Vagina (tissue), 2 donors: ENCODE measurements around the gene SLC6A8. TPM values are rescaled to one million over a fixed set of nuclear protein-coding genes. Genes with fewer than 3 reads are reported as not detected.
A peak's percentile ranks its signal among the peaks of the same experiment; 100 is the strongest.

Experiments
- DNase-seq, 2 donors: peaks; one replicate each; pipeline ENCODE4 v3.0.0-alpha.2; 2017; ENCODE audit errors: extremely low spot score in 2 of 2
- H3K27ac ChIP-seq: fragments of 200-600 bp; sonication (generic); one replicate; pipeline ENCODE4 v1.5.1; 2019
- H3K27me3 ChIP-seq: fragments of 200-600 bp; sonication (generic); one replicate; pipeline ENCODE4 v1.5.1; 2019
- H3K36me3 ChIP-seq, 2 donors: fragments of 200-600 bp; sonication (generic); one replicate each; pipeline ENCODE4 v1.5.1; 2017 to 2019
- H3K4me1 ChIP-seq: fragments of 200-600 bp; sonication (generic); one replicate; pipeline ENCODE4 v1.5.1; 2019
- H3K4me3 ChIP-seq, 2 donors: fragments of 200-600 bp; sonication (generic); 1 replicate in 1 of 2; 2 replicates in 1 of 2; pipeline ENCODE4 v1.5.1; 2016 to 2019
- H3K9me3 ChIP-seq: fragments of 200-600 bp; sonication (generic); one replicate; pipeline ENCODE4 v1.5.1; 2019
- CTCF ChIP-seq, 3 experiments: fragments of 450-650 bp in 2 of 3; fragments of 200-600 bp in 1 of 3; sonication (generic) in 1 of 3; IDR thresholded peaks; one replicate each; pipeline ENCODE4 v1.5.1; 2017 to 2019; ENCODE audit warnings: antibody characterized with exemption in 3 of 3, mild to moderate bottlenecking in 2 of 3, moderate library complexity in 2 of 3
- POLR2A ChIP-seq, 2 donors: fragments of 450-650 bp; IDR thresholded peaks; one replicate each; pipeline ENCODE4 v1.6.1; 2017; ENCODE audit warnings: antibody characterized with exemption in 2 of 2, mild to moderate bottlenecking in 2 of 2, moderate library complexity in 2 of 2
- POLR2AphosphoS5 ChIP-seq, 2 donors: sonication (generic); formaldehyde crosslinking; IDR thresholded peaks; one replicate each; pipeline ENCODE4 v1.9.0; 2017; ENCODE audit warnings: antibody characterized with exemption in 2 of 2, mild to moderate bottlenecking in 2 of 2, low read depth in 1 of 2; ENCODE audit not compliant: insufficient read depth in 1 of 2
- intact Hi-C: fragments of 100-400 bp; cut with DNase I; formaldehyde crosslinking; loops from one replicate; pipeline ENCODE4 v1.15.1; 2023
- total RNA-seq: library from RNA; depleted of rRNA; stranded (reverse); fragments of >200 nt; gene quantifications from one replicate; pipeline ENCODE4 v1.2.3, GENCODE V29; 2016

Gene SLC6A8
- total RNA-seq, 1 donor from 2014 or later: 29.2 TPM

GRCh38 chrX:153640045-153640686 lies 47.6 kb upstream of the SLC6A8 start:
- Histone ChIP-seq H3K36me3 (no peaks in the 10 kb centered on the region), H3K27me3 (peaks cover 3% of the 10 kb centered on the region), H3K9me3 (no peaks in the 10 kb centered on the region), H3K4me1 (peaks cover 7% of the 10 kb centered on the region), H3K4me3 (no peak overlapping the region), H3K27ac (no peak overlapping the region)
- no peak for DNase-seq
- TF ChIP-seq POLR2A (IDR thresholded peaks at IDR 0.05) (no peak), CTCF (IDR thresholded peaks at IDR 0.05) (no peak), POLR2AphosphoS5 (IDR thresholded peaks at IDR 0.05; ENCODE audit: insufficient read depth in 1 of 2, low read depth in 1 of 2) (no peak)
- intact Hi-C loops: no loop called here

- no peak overlapping the region for H3K27ac ChIP-seq
- intact Hi-C loops: no loop called here
- H3K27me3 ChIP-seq: peaks cover 4% of the 10 kb centered on the region
Observed at GRCh38 chrX:153640736-153641575, 46.8 kb upstream of the SLC6A8 start.

DNA sequence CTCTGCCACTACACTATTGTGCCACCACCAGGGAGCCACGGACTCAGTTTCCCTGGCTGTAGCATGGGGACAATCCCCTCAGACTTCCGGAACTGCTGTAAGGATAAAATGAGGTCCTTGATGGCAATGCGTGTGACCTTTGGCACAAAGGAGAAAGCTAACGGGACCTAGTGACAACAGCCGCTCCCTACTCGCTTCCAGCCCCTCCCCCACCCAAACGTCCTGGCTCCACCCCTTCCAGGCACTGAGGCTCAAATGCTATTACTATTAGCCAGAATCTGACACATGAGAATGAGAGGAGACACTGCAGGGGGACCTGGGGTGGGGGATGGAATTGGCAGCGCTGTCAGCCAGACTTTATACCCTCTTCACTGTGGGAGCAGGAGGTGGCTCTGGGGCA lies 46.1 kb upstream of the SLC6A8 start:
- Histone ChIP-seq H3K36me3 (no peaks in the 10 kb centered on the region), H3K27me3 (peaks cover 4% of the 10 kb centered on the region), H3K4me3 (peak overlapping the region in 1 of 2 donors; percentile 24), H3K9me3 (no peaks in the 10 kb centered on the region), H3K4me1 (peaks cover 7% of the 10 kb centered on the region), H3K27ac (no peak overlapping the region)
- no peak for DNase-seq
- intact Hi-C loops: no loop called here
- no peak for TF ChIP-seq POLR2AphosphoS5 (IDR thresholded peaks at IDR 0.05; ENCODE audit: insufficient read depth in 1 of 2, low read depth in 1 of 2)
- no peak for TF ChIP-seq CTCF (IDR thresholded peaks at IDR 0.05)
- TF ChIP-seq POLR2A (IDR thresholded peaks at IDR 0.05): no peak

More at GRCh38 chrX:153640736-153641575, 46.8 kb upstream of the SLC6A8 start:
- Histone ChIP-seq H3K4me1 (peaks cover 7% of the 10 kb centered on the region), H3K4me3 (no peak overlapping the region), H3K9me3 (no peaks in the 10 kb centered on the region), H3K36me3 (no peaks in the 10 kb centered on the region)
- peak in 1 of 2 donors; percentile 77 for DNase-seq
- TF ChIP-seq POLR2AphosphoS5 (IDR thresholded peaks at IDR 0.05; ENCODE audit: insufficient read depth in 1 of 2, low read depth in 1 of 2): no peak
- no peak for TF ChIP-seq POLR2A (IDR thresholded peaks at IDR 0.05)
- TF ChIP-seq CTCF (IDR thresholded peaks at IDR 0.05): no peak

DNA sequence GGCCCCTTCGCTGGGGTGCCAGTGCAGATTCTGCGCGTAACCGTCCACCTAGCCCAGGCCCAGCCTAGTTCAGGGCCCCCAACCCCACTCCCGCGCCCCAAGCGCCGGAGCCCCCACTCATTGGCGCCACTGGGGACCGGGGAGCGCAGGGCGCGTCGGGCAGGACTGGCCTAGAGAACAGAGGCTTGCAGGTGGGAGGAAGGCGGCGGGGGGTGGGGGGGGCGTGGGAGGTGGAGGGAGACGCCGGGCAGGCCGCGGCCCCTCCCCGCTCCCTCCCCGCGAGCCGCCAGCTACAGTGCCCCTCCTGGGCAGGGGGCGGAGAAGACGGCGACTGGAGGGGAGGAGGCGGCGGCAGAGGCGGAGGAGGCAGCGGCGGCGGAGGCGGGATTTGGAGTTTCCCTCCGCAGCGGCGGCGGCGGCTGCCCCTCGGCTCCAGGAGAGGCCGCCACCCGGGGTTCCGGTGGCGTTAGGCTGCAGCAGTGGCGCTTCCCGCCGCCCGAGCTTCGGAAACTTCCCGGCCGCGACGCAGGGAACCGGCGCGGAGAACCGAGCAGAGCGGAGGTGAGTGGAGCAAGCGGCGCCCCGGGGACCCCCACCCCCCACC lies 45.6 kb upstream of the SLC6A8 start:
- TF ChIP-seq POLR2A (IDR thresholded peaks at IDR 0.05): no peak
- no peak for TF ChIP-seq CTCF (IDR thresholded peaks at IDR 0.05)
- TF ChIP-seq POLR2AphosphoS5 (IDR thresholded peaks at IDR 0.05; ENCODE audit: insufficient read depth in 1 of 2, low read depth in 1 of 2): no peak
- H3K27ac ChIP-seq: no peak overlapping the region
- no peak for DNase-seq
- intact Hi-C loops: no loop called here
- H3K9me3 ChIP-seq: no peaks in the 10 kb centered on the region
- H3K27me3 ChIP-seq: peaks cover 4% of the 10 kb centered on the region
- H3K4me3 ChIP-seq: peak overlapping the region in 1 of 2 donors; percentile 24
- no peaks in the 10 kb centered on the region for H3K36me3 ChIP-seq
- H3K4me1 ChIP-seq: peaks cover 7% of the 10 kb centered on the region
